Measurements from ENCODE around the gene DOK3. TPM values are rescaled to one million over a fixed set of nuclear protein-coding genes. Genes with fewer than 3 reads are reported as not detected.

DOK3 gene
- total and polyA plus RNA-seq, 2 experiments from 2014 or later = 2.2 to 11.1 TPM

- no peak for TF ChIP-seq CREB1 (CRISPR knock-in tag; IDR thresholded peaks at IDR 0.05; ENCODE audit: low read depth)
- no peak for TF ChIP-seq EZH2 (IDR thresholded peaks at IDR 0.05; ENCODE audit: low read depth, unreplicated experiment)
- no peak for TF ChIP-seq ZNF114 (CRISPR knock-in tag; IDR thresholded peaks at IDR 0.05)
- no peak for TF ChIP-seq CTCF (conservative IDR thresholded peaks at IDR 0.05; ENCODE audit: low read depth in 2 of 2)
- no peak for TF ChIP-seq STAT1 (IDR thresholded peaks at IDR 0.05; ENCODE audit: unreplicated experiment)
Measured at GRCh38 chr5:177529247-177530203, 19.9 kb upstream of the DOK3 start (continued).

GRCh38 chr5:177528631-177529030 lies 19.0 kb upstream of the DOK3 start:
- no peak for DNase-seq (ENCODE audit: low spot score)

More at GRCh38 chr5:177528631-177529030, 19.0 kb upstream of the DOK3 start:
- no peaks in the 10 kb centered on the region for H3K9me2 ChIP-seq (ENCODE audit: insufficient read depth)
- H3F3A ChIP-seq (replicated peaks; ENCODE audit: low read depth) = no peaks in the 10 kb centered on the region
- ATAC-seq = no peak
- Mint-ChIP-seq H3K9me3 (no peaks in the 10 kb centered on the region), H3K27ac (no peak overlapping the region), H3K27me3 (ENCODE audit: insufficient read depth, low read depth, poor library complexity) (peaks cover 4% of the 10 kb centered on the region), H3K36me3 (ENCODE audit: low read depth) (peaks cover 31% of the 10 kb centered on the region), H3K4me3 (no peak overlapping the region), H3K4me1 (no peaks in the 10 kb centered on the region)
- H3K27me3 ChIP-seq (ENCODE audit: insufficient read depth) = no peaks in the 10 kb centered on the region
- TF ChIP-seq ZNF331 (CRISPR knock-in tag; IDR thresholded peaks at IDR 0.05; ENCODE audit: low read depth) (no peak), EZH2 (IDR thresholded peaks at IDR 0.05; ENCODE audit: low read depth, unreplicated experiment) (no peak), CTCF (conservative IDR thresholded peaks at IDR 0.05; ENCODE audit: low read depth in 2 of 2) (no peak), STAT1 (IDR thresholded peaks at IDR 0.05; ENCODE audit: unreplicated experiment) (no peak)
- TF ChIP-seq, protein P1, sequence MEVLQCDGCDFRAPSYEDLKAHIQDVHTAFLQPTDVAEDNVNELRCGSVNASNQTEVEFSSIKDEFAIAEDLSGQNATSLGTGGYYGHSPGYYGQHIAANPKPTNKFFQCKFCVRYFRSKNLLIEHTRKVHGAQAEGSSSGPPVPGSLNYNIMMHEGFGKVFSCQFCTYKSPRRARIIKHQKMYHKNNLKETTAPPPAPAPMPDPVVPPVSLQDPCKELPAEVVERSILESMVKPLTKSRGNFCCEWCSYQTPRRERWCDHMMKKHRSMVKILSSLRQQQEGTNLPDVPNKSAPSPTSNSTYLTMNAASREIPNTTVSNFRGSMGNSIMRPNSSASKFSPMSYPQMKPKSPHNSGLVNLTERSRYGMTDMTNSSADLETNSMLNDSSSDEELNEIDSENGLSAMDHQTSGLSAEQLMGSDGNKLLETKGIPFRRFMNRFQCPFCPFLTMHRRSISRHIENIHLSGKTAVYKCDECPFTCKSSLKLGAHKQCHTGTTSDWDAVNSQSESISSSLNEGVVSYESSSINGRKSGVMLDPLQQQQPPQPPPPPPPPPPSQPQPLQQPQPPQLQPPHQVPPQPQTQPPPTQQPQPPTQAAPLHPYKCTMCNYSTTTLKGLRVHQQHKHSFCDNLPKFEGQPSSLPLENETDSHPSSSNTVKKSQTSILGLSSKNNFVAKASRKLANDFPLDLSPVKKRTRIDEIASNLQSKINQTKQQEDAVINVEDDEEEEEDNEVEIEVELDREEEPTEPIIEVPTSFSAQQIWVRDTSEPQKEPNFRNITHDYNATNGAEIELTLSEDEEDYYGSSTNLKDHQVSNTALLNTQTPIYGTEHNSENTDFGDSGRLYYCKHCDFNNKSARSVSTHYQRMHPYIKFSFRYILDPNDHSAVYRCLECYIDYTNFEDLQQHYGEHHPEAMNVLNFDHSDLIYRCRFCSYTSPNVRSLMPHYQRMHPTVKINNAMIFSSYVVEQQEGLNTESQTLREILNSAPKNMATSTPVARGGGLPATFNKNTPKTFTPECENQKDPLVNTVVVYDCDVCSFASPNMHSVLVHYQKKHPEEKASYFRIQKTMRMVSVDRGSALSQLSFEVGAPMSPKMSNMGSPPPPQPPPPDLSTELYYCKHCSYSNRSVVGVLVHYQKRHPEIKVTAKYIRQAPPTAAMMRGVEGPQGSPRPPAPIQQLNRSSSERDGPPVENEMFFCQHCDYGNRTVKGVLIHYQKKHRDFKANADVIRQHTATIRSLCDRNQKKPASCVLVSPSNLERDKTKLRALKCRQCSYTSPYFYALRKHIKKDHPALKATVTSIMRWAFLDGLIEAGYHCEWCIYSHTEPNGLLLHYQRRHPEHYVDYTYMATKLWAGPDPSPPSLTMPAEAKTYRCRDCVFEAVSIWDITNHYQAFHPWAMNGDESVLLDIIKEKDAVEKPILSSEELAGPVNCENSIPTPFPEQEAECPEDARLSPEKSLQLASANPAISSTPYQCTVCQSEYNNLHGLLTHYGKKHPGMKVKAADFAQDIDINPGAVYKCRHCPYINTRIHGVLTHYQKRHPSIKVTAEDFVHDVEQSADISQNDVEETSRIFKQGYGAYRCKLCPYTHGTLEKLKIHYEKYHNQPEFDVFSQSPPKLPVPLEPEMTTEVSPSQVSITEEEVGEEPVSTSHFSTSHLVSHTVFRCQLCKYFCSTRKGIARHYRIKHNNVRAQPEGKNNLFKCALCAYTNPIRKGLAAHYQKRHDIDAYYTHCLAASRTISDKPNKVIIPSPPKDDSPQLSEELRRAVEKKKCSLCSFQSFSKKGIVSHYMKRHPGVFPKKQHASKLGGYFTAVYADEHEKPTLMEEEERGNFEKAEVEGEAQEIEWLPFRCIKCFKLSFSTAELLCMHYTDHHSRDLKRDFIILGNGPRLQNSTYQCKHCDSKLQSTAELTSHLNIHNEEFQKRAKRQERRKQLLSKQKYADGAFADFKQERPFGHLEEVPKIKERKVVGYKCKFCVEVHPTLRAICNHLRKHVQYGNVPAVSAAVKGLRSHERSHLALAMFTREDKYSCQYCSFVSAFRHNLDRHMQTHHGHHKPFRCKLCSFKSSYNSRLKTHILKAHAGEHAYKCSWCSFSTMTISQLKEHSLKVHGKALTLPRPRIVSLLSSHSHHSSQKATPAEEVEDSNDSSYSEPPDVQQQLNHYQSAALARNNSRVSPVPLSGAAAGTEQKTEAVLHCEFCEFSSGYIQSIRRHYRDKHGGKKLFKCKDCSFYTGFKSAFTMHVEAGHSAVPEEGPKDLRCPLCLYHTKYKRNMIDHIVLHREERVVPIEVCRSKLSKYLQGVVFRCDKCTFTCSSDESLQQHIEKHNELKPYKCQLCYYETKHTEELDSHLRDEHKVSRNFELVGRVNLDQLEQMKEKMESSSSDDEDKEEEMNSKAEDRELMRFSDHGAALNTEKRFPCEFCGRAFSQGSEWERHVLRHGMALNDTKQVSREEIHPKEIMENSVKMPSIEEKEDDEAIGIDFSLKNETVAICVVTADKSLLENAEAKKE (CRISPR knock-in tag; IDR thresholded peaks at IDR 0.05) = no peak
- no peaks in the 10 kb centered on the region for H3K4me1 ChIP-seq (ENCODE audit: insufficient read depth)
- H3K4me2 ChIP-seq = no peak overlapping the region
- no peaks in the 10 kb centered on the region for H3K79me2 ChIP-seq (replicated peaks; ENCODE audit: insufficient read depth)
- H4K20me1 ChIP-seq (replicated peaks; ENCODE audit: insufficient read depth) = peaks cover 4% of the 10 kb centered on the region
- no peak overlapping the region for H3K4me3 ChIP-seq
- H3K36me3 ChIP-seq (ENCODE audit: insufficient read depth) = peaks cover 7% of the 10 kb centered on the region; the same call in 1 of the 2 replicates
- no peak overlapping the region for H3K27ac ChIP-seq (ENCODE audit: low read depth)
- no peak overlapping the region for H2AFZ ChIP-seq
